Liver (tissue), 9 donors: Measurements from ENCODE around the gene CAMK1D. TPM values are rescaled to one million over a fixed set of nuclear protein-coding genes. Genes with fewer than 3 reads are reported as not detected.
A peak's percentile ranks its signal among the peaks of the same experiment; 100 is the strongest.

Source experiments
- DNase-seq: peaks from one replicate; pipeline ENCODE4 v3.0.0-alpha.2; 2017; ENCODE audit warnings: low spot score
- H3K27ac ChIP-seq, 2 donors: one replicate each; pipeline ENCODE4 v1.7.0; 2013; ENCODE audit warnings: inconsistent platforms in 2 of 2, low read length in 2 of 2, control low read depth in 1 of 2, low read depth in 1 of 2, mild to moderate bottlenecking in 1 of 2
- H3K27me3 ChIP-seq, 4 donors: one replicate each; pipeline versions ENCODE4 v1.6.1 to v1.7.0; 2013; ENCODE audit warnings: low read length in 3 of 4, inconsistent platforms in 1 of 4, mild to moderate bottlenecking in 1 of 4, moderate library complexity in 1 of 4; ENCODE audit not compliant: control insufficient read depth in 4 of 4, insufficient read depth in 4 of 4
- H3K36me3 ChIP-seq, 4 donors: one replicate each; pipeline versions ENCODE4 v1.6.1 to v1.7.0; 2013; ENCODE audit warnings: low read length in 3 of 4, mild to moderate bottlenecking in 3 of 4, low read depth in 1 of 4, moderate library complexity in 1 of 4; ENCODE audit not compliant: control insufficient read depth in 4 of 4, insufficient read depth in 3 of 4
- H3K4me1 ChIP-seq, 4 donors: one replicate each; pipeline versions ENCODE4 v1.6.1 to v1.7.0; 2013; ENCODE audit warnings: low read length in 3 of 4, mild to moderate bottlenecking in 3 of 4, moderate library complexity in 1 of 4; ENCODE audit not compliant: control insufficient read depth in 4 of 4, insufficient read depth in 4 of 4
- H3K4me3 ChIP-seq, 3 donors: one replicate each; pipeline versions ENCODE4 v1.6.1 to v1.7.0; 2013; ENCODE audit warnings: low read length in 3 of 3, control low read depth in 1 of 3, low read depth in 1 of 3, mild to moderate bottlenecking in 1 of 3
- H3K9ac ChIP-seq, 2 donors: one replicate each; pipeline ENCODE4 v1.7.0; 2013; ENCODE audit warnings: low read length in 2 of 2, mild to moderate bottlenecking in 2 of 2, moderate library complexity in 2 of 2, control low read depth in 1 of 2, low read depth in 1 of 2
- H3K9me3 ChIP-seq, 4 donors: one replicate each; pipeline versions ENCODE4 v1.6.1 to v1.7.0; 2013; ENCODE audit warnings: low read length in 3 of 4; ENCODE audit not compliant: control insufficient read depth in 4 of 4
- ATF3 ChIP-seq: IDR thresholded peaks from 2 replicates; pipeline ENCODE4 v1.6.1; 2016; ENCODE audit warnings: antibody characterized with exemption
- EGR1 ChIP-seq, 2 donors: IDR thresholded peaks; 2 replicates each; pipeline ENCODE4 v1.6.1; 2016 to 2018; ENCODE audit warnings: antibody characterized with exemption in 2 of 2, low read depth in 2 of 2
- FOXA1 ChIP-seq: IDR thresholded peaks from 2 replicates; pipeline ENCODE4 v1.6.1; 2016; ENCODE audit warnings: antibody characterized with exemption
- FOXA2 ChIP-seq: IDR thresholded peaks from 2 replicates; pipeline ENCODE4 v1.6.1; 2016; ENCODE audit warnings: antibody characterized with exemption
- GABPA ChIP-seq, 2 donors: IDR thresholded peaks in 1 of 2; conservative IDR thresholded peaks in 1 of 2; 2 replicates each; pipeline ENCODE4 v1.6.1; 2016; ENCODE audit warnings: antibody characterized with exemption in 2 of 2, mild to moderate bottlenecking in 1 of 2, moderate library complexity in 1 of 2
- HNF4A ChIP-seq, 2 donors: conservative IDR thresholded peaks; 2 replicates each; pipeline ENCODE4 v1.6.1; 2016; ENCODE audit warnings: antibody characterized with exemption in 2 of 2, mild to moderate bottlenecking in 2 of 2
- HNF4G ChIP-seq: IDR thresholded peaks from 2 replicates; pipeline ENCODE4 v1.6.1; 2016; ENCODE audit warnings: antibody characterized with exemption
- JUND ChIP-seq, 2 donors: IDR thresholded peaks; 2 replicates each; pipeline ENCODE4 v1.6.1; 2016; ENCODE audit warnings: antibody characterized with exemption in 2 of 2
- MAX ChIP-seq: IDR thresholded peaks from 2 replicates; pipeline ENCODE4 v1.6.1; 2016; ENCODE audit warnings: antibody characterized with exemption
- NR2F2 ChIP-seq: IDR thresholded peaks from 2 replicates; pipeline ENCODE4 v1.6.1; 2016; ENCODE audit warnings: antibody characterized with exemption
- RAD21 ChIP-seq, 2 donors: IDR thresholded peaks; 2 replicates each; pipeline ENCODE4 v1.6.1; 2016; ENCODE audit warnings: antibody characterized with exemption in 2 of 2, mild to moderate bottlenecking in 2 of 2
- REST ChIP-seq: IDR thresholded peaks from 2 replicates; pipeline ENCODE4 v1.6.1; 2016; ENCODE audit warnings: antibody characterized with exemption, mild to moderate bottlenecking
- RXRA ChIP-seq, 2 donors: IDR thresholded peaks; 2 replicates each; pipeline ENCODE4 v1.6.1; 2017 to 2018; ENCODE audit warnings: antibody characterized with exemption in 2 of 2, mild to moderate bottlenecking in 1 of 2
- SP1 ChIP-seq: IDR thresholded peaks from 2 replicates; pipeline ENCODE4 v1.6.1; 2018; ENCODE audit warnings: antibody characterized with exemption, mild to moderate bottlenecking
- TAF1 ChIP-seq: conservative IDR thresholded peaks from 2 replicates; pipeline ENCODE4 v1.6.1; 2016; ENCODE audit warnings: antibody characterized with exemption, mild to moderate bottlenecking
- YY1 ChIP-seq: IDR thresholded peaks from 2 replicates; pipeline ENCODE4 v1.6.1; 2016; ENCODE audit warnings: antibody characterized with exemption, mild to moderate bottlenecking
- WGBS: extraction: QIAGEN DNeasy Blood & Tissue Kit; methylation state at CpG from one replicate; pipeline ENCODE4 v1.1.7; 2013; 5-methylcytosine and 5-hydroxymethylcytosine counted together
- polyA plus RNA-seq, 2 donors: library from polyadenylated mRNA; stranded (reverse) in 1 of 2; unstranded in 1 of 2; fragments of 200-250 nt in 1 of 2; fragments of >200 nt in 1 of 2; fragmentation: Nextera tagmentation in 1 of 2; extraction: Ambion mirVana in 1 of 2; gene quantifications; one replicate each; pipeline versions ENCODE4 v1.2.1 to v1.2.3, GENCODE V29; 2013 to 2015
- total RNA-seq, 2 donors: library from RNA; depleted of rRNA; stranded (reverse); fragments of >200 nt; gene quantifications; one replicate each; pipeline ENCODE4 v1.2.3, GENCODE V29; 2014
- TF ChIP-seq, protein P1 (sequence below): IDR thresholded peaks from 2 replicates; pipeline ENCODE4 v1.6.1; 2016; ENCODE audit warnings: antibody characterized with exemption
- TF ChIP-seq, protein P2 (sequence below): fragments of 150-350 bp; IDR thresholded peaks from 2 replicates; pipeline ENCODE4 v1.5.1; 2017; ENCODE audit warnings: improper control_type of control experiment, low read depth, low read length; ENCODE audit not compliant: missing input control
- donor health status: healthy.
- donor health status: healthy.
- donor health status: healthy.
- donor health status: healthy.
- donor health status: healthy.

CAMK1D gene
- total and polyA plus RNA-seq, 4 donors, result 2.7 to 10.1 (median 4.2) TPM

DNA sequence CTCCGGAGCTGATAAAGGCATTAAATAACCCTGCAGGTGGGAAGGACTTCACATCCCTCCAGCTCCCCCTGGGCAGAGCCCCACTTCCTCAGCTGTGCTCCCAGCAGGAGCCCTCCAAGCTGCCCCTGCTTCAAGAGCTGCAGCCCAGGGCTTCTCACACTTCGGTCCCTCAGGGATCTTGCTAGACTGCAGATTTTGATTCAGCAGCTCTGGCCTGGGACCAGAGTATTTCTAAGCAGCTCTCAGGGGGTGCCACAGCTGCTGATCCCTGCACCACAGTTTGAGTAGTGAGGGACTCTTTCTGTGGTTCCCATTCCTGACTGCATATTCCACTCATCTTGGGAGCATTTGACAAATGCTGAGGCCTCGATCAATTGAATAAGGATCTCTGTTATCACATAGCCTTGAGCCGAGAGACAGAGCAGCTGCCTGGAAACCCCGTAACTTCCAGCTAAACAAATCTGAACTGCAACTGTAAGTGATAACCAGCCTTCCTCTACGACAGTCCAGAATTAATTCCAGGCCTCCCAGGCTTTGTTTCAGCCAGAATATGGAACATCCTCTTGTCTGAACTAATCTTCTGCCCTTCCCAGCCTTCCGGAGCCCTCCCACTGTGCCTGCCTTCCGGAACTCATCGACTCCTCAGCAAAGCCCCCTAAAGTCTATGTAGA, 490.7 kb downstream of the CAMK1D start:
- Histone ChIP-seq H3K4me3 (no peak overlapping the region), H3K36me3 (no peaks in the 10 kb centered on the region), H3K9ac (no peak overlapping the region), H3K4me1 (peaks cover 3 to 9% (median 6%) of the 10 kb centered on the region in 4 donors), H3K27me3 (no peaks in the 10 kb centered on the region), H3K27ac (peak overlapping the region; percentile 6 to 13), H3K9me3 (no peaks in the 10 kb centered on the region)
- WGBS, result 71% methylated on average over 9 of the region's 9 CpGs
- TF ChIP-seq NR2F2 (peak; percentile 74), RAD21 (IDR thresholded peaks at IDR 0.05) (peak in 1 of 2 donors; percentile 7), HNF4G (no peak)
- TF ChIP-seq, protein P1, sequence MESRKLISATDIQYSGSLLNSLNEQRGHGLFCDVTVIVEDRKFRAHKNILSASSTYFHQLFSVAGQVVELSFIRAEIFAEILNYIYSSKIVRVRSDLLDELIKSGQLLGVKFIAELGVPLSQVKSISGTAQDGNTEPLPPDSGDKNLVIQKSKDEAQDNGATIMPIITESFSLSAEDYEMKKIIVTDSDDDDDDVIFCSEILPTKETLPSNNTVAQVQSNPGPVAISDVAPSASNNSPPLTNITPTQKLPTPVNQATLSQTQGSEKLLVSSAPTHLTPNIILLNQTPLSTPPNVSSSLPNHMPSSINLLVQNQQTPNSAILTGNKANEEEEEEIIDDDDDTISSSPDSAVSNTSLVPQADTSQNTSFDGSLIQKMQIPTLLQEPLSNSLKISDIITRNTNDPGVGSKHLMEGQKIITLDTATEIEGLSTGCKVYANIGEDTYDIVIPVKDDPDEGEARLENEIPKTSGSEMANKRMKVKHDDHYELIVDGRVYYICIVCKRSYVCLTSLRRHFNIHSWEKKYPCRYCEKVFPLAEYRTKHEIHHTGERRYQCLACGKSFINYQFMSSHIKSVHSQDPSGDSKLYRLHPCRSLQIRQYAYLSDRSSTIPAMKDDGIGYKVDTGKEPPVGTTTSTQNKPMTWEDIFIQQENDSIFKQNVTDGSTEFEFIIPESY, result no peak
- no peak for DNase-seq

DNA sequence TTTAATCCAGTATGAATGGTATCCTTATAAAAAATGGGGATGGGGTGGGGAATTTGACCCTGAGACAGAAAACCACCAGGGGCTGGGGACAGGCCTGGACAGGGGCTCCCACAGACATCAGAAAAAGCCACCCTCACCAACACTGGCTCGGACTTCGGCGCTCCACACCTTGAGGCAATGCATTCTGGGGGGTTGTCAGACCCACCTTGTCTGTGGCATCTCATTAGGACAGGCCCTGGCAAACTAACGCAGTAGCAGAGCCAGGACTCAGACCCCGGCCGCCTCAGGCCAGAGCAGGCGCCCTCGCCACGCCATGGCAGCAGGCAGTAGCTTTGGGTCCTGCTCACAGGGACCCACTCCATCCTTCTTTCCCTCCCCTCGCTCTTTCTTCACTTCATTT, 492.1 kb downstream of the CAMK1D start:
- DNase-seq, result no peak
- Histone ChIP-seq H3K4me1 (peaks cover 3 to 12% (median 6%) of the 10 kb centered on the region in 4 donors), H3K36me3 (no peaks in the 10 kb centered on the region), H3K27me3 (no peaks in the 10 kb centered on the region), H3K9ac (no peak overlapping the region), H3K9me3 (no peaks in the 10 kb centered on the region), H3K27ac (no peak overlapping the region), H3K4me3 (no peak overlapping the region)
- WGBS, result 94% methylated on average over 10 of the region's 10 CpGs
- no peak for TF ChIP-seq RXRA (IDR thresholded peaks at IDR 0.05)
- TF ChIP-seq FOXA2, result no peak

- no peak for TF ChIP-seq GABPA (IDR thresholded peaks at IDR 0.05 in 1 of 2, conservative IDR thresholded peaks at IDR 0.05 in 1 of 2)
- TF ChIP-seq SP1, result no peak
- peak; percentile 64 to 75 for TF ChIP-seq HNF4A (conservative IDR thresholded peaks at IDR 0.05)
- no peak for TF ChIP-seq YY1
- no peak for TF ChIP-seq MAX
- TF ChIP-seq JUND (IDR thresholded peaks at IDR 0.05), result peak in 1 of 2 donors; percentile 27
- TF ChIP-seq NR2F2, result peak; percentile 97
- TF ChIP-seq, protein P1, result no peak
- no peak for TF ChIP-seq REST
- TF ChIP-seq TAF1, result no peak
- no peak for TF ChIP-seq FOXA2
- no peak for TF ChIP-seq FOXA1
- TF ChIP-seq RAD21 (IDR thresholded peaks at IDR 0.05), result peak in 1 of 2 donors; percentile 42
- peak; percentile 68 to 78 for TF ChIP-seq RXRA (IDR thresholded peaks at IDR 0.05)
- TF ChIP-seq, protein P2, sequence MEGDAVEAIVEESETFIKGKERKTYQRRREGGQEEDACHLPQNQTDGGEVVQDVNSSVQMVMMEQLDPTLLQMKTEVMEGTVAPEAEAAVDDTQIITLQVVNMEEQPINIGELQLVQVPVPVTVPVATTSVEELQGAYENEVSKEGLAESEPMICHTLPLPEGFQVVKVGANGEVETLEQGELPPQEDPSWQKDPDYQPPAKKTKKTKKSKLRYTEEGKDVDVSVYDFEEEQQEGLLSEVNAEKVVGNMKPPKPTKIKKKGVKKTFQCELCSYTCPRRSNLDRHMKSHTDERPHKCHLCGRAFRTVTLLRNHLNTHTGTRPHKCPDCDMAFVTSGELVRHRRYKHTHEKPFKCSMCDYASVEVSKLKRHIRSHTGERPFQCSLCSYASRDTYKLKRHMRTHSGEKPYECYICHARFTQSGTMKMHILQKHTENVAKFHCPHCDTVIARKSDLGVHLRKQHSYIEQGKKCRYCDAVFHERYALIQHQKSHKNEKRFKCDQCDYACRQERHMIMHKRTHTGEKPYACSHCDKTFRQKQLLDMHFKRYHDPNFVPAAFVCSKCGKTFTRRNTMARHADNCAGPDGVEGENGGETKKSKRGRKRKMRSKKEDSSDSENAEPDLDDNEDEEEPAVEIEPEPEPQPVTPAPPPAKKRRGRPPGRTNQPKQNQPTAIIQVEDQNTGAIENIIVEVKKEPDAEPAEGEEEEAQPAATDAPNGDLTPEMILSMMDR, result no peak
- no peak for TF ChIP-seq EGR1 (IDR thresholded peaks at IDR 0.05; ENCODE audit: low read depth in 2 of 2)
- no peak for TF ChIP-seq HNF4G
- no peak for TF ChIP-seq ATF3
- 33% methylated on average over 13 of the region's 13 CpGs for WGBS
- H3K9ac ChIP-seq, result no peak overlapping the region
- no peak overlapping the region for H3K27ac ChIP-seq
- no peaks in the 10 kb centered on the region for H3K27me3 ChIP-seq
- peaks cover 3 to 12% (median 6%) of the 10 kb centered on the region in 4 donors for H3K4me1 ChIP-seq
- no peak for DNase-seq
- no peaks in the 10 kb centered on the region for H3K9me3 ChIP-seq
- no peaks in the 10 kb centered on the region for H3K36me3 ChIP-seq
- H3K4me3 ChIP-seq, result no peak overlapping the region
These were observed 492.5 kb downstream of the CAMK1D start for GRCh38 chr10:12841826-12842225.
